ENCODE measurements around the gene CFAP46.

GRCh38 chr10:132805599-132805998, 136.8 kb downstream of the CFAP46 start:
- TF ChIP-seq, protein P1, sequence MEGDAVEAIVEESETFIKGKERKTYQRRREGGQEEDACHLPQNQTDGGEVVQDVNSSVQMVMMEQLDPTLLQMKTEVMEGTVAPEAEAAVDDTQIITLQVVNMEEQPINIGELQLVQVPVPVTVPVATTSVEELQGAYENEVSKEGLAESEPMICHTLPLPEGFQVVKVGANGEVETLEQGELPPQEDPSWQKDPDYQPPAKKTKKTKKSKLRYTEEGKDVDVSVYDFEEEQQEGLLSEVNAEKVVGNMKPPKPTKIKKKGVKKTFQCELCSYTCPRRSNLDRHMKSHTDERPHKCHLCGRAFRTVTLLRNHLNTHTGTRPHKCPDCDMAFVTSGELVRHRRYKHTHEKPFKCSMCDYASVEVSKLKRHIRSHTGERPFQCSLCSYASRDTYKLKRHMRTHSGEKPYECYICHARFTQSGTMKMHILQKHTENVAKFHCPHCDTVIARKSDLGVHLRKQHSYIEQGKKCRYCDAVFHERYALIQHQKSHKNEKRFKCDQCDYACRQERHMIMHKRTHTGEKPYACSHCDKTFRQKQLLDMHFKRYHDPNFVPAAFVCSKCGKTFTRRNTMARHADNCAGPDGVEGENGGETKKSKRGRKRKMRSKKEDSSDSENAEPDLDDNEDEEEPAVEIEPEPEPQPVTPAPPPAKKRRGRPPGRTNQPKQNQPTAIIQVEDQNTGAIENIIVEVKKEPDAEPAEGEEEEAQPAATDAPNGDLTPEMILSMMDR (IDR thresholded peaks at IDR 0.05), result no peak
- TF ChIP-seq TEAD4 (IDR thresholded peaks at IDR 0.05; ENCODE audit: borderline replicate concordance, insufficient read depth) (no peak), MAX (IDR thresholded peaks at IDR 0.05; ENCODE audit: low read depth) (no peak), TAF1 (IDR thresholded peaks at IDR 0.05; ENCODE audit: borderline replicate concordance, low read depth, low read length) (no peak), REST (IDR thresholded peaks at IDR 0.05; ENCODE audit: low read depth, low read length) (no peak), TCF12 (IDR thresholded peaks at IDR 0.05) (no peak), USF2 (IDR thresholded peaks at IDR 0.05; ENCODE audit: borderline replicate concordance, low read depth, low read length) (no peak), GABPA (IDR thresholded peaks at IDR 0.05; ENCODE audit: low read depth) (no peak), SIN3A (IDR thresholded peaks at IDR 0.05; ENCODE audit: borderline replicate concordance, low read depth, low read length) (no peak), POLR2AphosphoS5 (IDR thresholded peaks at IDR 0.05; ENCODE audit: low read depth, low read length) (no peak)
- TF ChIP-seq, protein P2, sequence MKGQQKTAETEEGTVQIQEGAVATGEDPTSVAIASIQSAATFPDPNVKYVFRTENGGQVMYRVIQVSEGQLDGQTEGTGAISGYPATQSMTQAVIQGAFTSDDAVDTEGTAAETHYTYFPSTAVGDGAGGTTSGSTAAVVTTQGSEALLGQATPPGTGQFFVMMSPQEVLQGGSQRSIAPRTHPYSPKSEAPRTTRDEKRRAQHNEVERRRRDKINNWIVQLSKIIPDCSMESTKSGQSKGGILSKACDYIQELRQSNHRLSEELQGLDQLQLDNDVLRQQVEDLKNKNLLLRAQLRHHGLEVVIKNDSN (IDR thresholded peaks at IDR 0.05; ENCODE audit: borderline replicate concordance, low read depth), result no peak
